Breast epithelium (tissue), 4 donors: Measurements from ENCODE around the gene ADIG. TPM values are rescaled to one million over a fixed set of nuclear protein-coding genes. Genes with fewer than 3 reads are reported as not detected.

ENCODE experiments used
- DNase-seq, 2 donors: peaks; one replicate each; pipeline ENCODE4 v3.0.0-alpha.2; 2019; ENCODE audit warnings: low spot score in 2 of 2
- H3K27ac ChIP-seq, 2 donors: fragments of 200-600 bp; sonication (generic) in 1 of 2; one replicate each; pipeline ENCODE4 v1.5.1; 2016 to 2019; ENCODE audit warnings: mild to moderate bottlenecking in 1 of 2
- H3K27me3 ChIP-seq, 2 donors: fragments of 200-600 bp; sonication (generic) in 1 of 2; one replicate each; pipeline versions ENCODE4 v1.5.1 to v1.6.0; 2017 to 2019; ENCODE audit warnings: control low read depth in 1 of 2, mild to moderate bottlenecking in 1 of 2
- H3K36me3 ChIP-seq: fragments of 200-600 bp; one replicate; pipeline ENCODE4 v1.5.1; 2019
- H3K4me1 ChIP-seq, 2 donors: fragments of 200-600 bp; sonication (generic); one replicate each; pipeline ENCODE4 v1.5.1; 2016 to 2019; ENCODE audit warnings: control low read depth in 1 of 2
- H3K4me3 ChIP-seq, 3 donors: fragments of 200-600 bp; sonication (generic); 1 replicate in 2 of 3; 2 replicates in 1 of 3; pipeline ENCODE4 v1.5.1; 2016 to 2019; ENCODE audit warnings: mild to moderate bottlenecking in 3 of 3, moderate library complexity in 2 of 3
- H3K9me3 ChIP-seq, 2 donors: fragments of 200-600 bp; sonication (generic) in 1 of 2; one replicate each; pipeline ENCODE4 v1.5.1; 2016 to 2019; ENCODE audit warnings: control low read depth in 1 of 2
- CTCF ChIP-seq, 3 donors: fragments of 450-650 bp; IDR thresholded peaks; one replicate each; pipeline ENCODE4 v1.5.1; 2016 to 2017; ENCODE audit warnings: antibody characterized with exemption in 3 of 3, mild to moderate bottlenecking in 3 of 3, moderate library complexity in 3 of 3
- POLR2A ChIP-seq: fragments of 450-650 bp; IDR thresholded peaks from one replicate; pipeline ENCODE4 v1.6.1; 2016; ENCODE audit warnings: antibody characterized with exemption, mild to moderate bottlenecking, moderate library complexity
- POLR2AphosphoS5 ChIP-seq, 3 donors: sonication (generic); formaldehyde crosslinking; IDR thresholded peaks; one replicate each; pipeline ENCODE4 v1.6.1; 2017; ENCODE audit warnings: antibody characterized with exemption in 3 of 3
- intact Hi-C: fragments of 100-400 bp; cut with DNase I; formaldehyde crosslinking; loops from one replicate; pipeline ENCODE4 v1.15.1; 2023; ENCODE audit warnings: low total_unique reads
- total RNA-seq, 3 donors: library from RNA; depleted of rRNA; stranded (reverse); fragments of >200 nt; gene quantifications; one replicate each; pipeline ENCODE4 v1.1.0, GENCODE V29; 2016

Gene ADIG
- not detected for total RNA-seq

GRCh38 chr20:38581013-38581412 lies at the start of gene ADIG:
TSS of gene ADIG (plus strand) at chr20:38581197. CDS start at chr20:38581251, 54 bp downstream.
- Histone ChIP-seq H3K4me3 (no peak within 1 kb of the TSS), H3K9me3 (no peaks in the 10 kb centered on the region), H3K27me3 (no peaks in the 10 kb centered on the region), H3K27ac (peak within 1 kb of the TSS; percentile 12 to 19), H3K36me3 (peaks cover 7% of the 10 kb centered on the region), H3K4me1 (no peaks in the 10 kb centered on the region)
- peak in 1 of 2 donors; percentile 58 for DNase-seq
- TF ChIP-seq CTCF (IDR thresholded peaks at IDR 0.05): peak in 1 of 3 donors; percentile 24
- no peak for TF ChIP-seq POLR2AphosphoS5 (IDR thresholded peaks at IDR 0.05)
- intact Hi-C loops: no loop called here

DNA sequence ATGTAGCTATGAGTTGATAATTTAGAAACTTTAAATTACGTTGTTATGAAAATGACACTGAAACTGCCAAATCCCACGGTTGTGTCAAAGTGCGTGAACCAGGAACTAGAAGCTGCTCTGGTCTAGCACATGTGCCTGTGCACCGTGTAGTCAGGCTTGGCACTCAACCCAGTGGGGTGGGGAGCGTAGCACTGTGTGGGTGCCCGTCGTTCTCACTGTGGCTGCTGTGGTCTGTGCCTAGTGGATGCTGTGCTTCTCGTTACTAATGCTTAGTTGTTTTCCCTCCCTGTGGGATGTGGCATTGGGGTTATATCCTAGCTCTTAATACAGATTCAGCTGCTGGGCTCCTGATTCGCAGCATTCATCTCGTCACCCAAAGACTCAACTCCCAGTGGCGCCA lies 46.2 kb upstream of the ADIG start:
- H3K36me3 ChIP-seq: no peaks in the 10 kb centered on the region
- no peaks in the 10 kb centered on the region for H3K27me3 ChIP-seq
- H3K9me3 ChIP-seq: no peaks in the 10 kb centered on the region
- H3K4me3 ChIP-seq: no peak overlapping the region
- DNase-seq: no peak
- no peak for TF ChIP-seq POLR2A
- TF ChIP-seq CTCF (IDR thresholded peaks at IDR 0.05): no peak
- TF ChIP-seq POLR2AphosphoS5 (IDR thresholded peaks at IDR 0.05): no peak
- H3K27ac ChIP-seq: no peak overlapping the region
- intact Hi-C loops: no loop called here
- no peaks in the 10 kb centered on the region for H3K4me1 ChIP-seq

DNA sequence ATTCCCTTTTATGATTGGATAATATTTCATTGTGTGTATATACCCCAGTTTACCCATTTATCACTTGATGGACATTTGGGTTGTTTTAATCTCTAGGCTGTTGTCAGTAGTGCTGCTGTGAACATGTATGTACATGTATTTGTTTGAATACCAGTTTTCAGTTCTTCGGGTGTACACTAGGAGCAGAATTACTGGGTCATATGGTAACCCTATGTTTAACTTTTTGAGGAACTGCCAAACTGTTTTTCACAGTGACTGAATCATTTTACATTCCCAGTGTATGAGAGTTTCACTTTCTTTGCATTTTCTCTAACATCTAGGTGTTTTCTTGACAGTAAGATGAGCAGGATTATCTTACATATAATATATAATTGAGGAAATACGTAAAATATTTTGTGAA lies 44.7 kb upstream of the ADIG start:
- H3K36me3 ChIP-seq: no peaks in the 10 kb centered on the region
- H3K27me3 ChIP-seq: no peaks in the 10 kb centered on the region
- no peaks in the 10 kb centered on the region for H3K9me3 ChIP-seq
- no peaks in the 10 kb centered on the region for H3K4me1 ChIP-seq
- H3K27ac ChIP-seq: no peak overlapping the region
- intact Hi-C loops: no loop called here
- no peak overlapping the region for H3K4me3 ChIP-seq
- TF ChIP-seq POLR2AphosphoS5 (IDR thresholded peaks at IDR 0.05) (no peak), POLR2A (no peak), CTCF (IDR thresholded peaks at IDR 0.05) (no peak)
- no peak for DNase-seq

DNA sequence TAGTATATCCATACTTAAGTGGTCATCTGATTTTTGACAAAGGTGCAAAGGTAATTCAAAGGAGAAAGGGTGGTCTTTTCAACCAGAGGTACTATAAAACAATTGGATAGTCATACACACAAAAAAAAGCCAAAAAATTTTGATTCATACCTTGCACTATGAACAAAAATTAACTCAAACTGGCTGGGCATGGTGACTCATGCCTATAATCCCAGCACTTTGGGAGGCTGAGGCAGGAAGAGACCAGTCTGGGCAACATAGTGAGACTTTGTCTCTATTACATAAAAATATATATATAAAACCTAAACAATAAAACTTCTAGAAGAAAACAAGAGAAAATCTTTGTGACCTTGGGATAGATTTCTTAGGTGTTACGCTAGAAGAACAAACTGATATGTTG lies 43.8 kb upstream of the ADIG start:
- H3K36me3 ChIP-seq: no peaks in the 10 kb centered on the region
- H3K9me3 ChIP-seq: no peaks in the 10 kb centered on the region
- intact Hi-C loops: no loop called here
- no peaks in the 10 kb centered on the region for H3K4me1 ChIP-seq
- DNase-seq: no peak
- H3K27ac ChIP-seq: no peak overlapping the region
- H3K4me3 ChIP-seq: no peak overlapping the region
- TF ChIP-seq POLR2A: no peak
- no peak for TF ChIP-seq CTCF (IDR thresholded peaks at IDR 0.05)
- TF ChIP-seq POLR2AphosphoS5 (IDR thresholded peaks at IDR 0.05): no peak
- no peaks in the 10 kb centered on the region for H3K27me3 ChIP-seq

DNA sequence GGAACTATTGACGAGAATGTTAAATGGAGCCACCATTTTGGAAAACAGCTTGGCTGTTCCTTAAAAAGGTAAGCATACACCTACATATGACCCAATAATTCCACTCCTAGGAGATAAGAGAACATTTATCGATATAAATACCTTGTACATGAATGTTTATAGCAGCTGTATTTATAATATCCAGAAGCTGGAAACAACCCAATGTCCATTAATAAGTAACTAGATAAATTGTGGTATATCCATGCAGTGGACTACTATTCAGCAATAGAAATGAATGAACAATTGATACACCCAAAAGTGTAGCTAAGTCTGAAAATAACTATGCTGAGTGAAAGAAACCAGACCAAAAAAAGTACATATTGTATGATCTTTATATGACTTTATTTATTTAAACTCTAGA lies 42.2 kb upstream of the ADIG start:
- no peaks in the 10 kb centered on the region for H3K4me1 ChIP-seq
- intact Hi-C loops: no loop called here
- no peak overlapping the region for H3K4me3 ChIP-seq
- H3K27ac ChIP-seq: no peak overlapping the region
- no peak for DNase-seq
- H3K36me3 ChIP-seq: no peaks in the 10 kb centered on the region
- H3K9me3 ChIP-seq: no peaks in the 10 kb centered on the region
- no peaks in the 10 kb centered on the region for H3K27me3 ChIP-seq
- TF ChIP-seq POLR2AphosphoS5 (IDR thresholded peaks at IDR 0.05): no peak
- no peak for TF ChIP-seq POLR2A
- TF ChIP-seq CTCF (IDR thresholded peaks at IDR 0.05): no peak
